GM12878 (cell line): ENCODE results near the gene SPACA1. TPM values are rescaled to one million over a fixed set of nuclear protein-coding genes. Genes with fewer than 3 reads are reported as not detected.

Experiments used
- ATAC-seq: fragments of 200-7000 bp; cut with Tn5 transposase; 3 replicates; pipeline ENCODE4 v1.9.1; 2020; ENCODE audit warnings: mild to moderate bottlenecking, moderate library complexity
- BruUV-seq: library from RNA; stranded (reverse); fragments of 400-500 nt; replicated peaks from 2 replicates; lab custom pipeline; 2021; lab: Mats Ljungman, UMichigan
- CTCF ChIA-PET: fragments of 300-600 bp; sonication (Branson Sonifier 250); formaldehyde crosslinking; extraction: SDS; loops from one replicate; lab custom pipeline; 2021; ENCODE audit warnings: inconsistent platforms; lab: Yijun Ruan, JAX
- POLR2A ChIA-PET: fragments of 350-600 bp; formaldehyde crosslinking; extraction: SDS; loops from one replicate; lab custom pipeline; 2021; ENCODE audit warnings: inconsistent platforms; lab: Charles Lee
- RAD21 ChIA-PET: fragments of 300-600 bp; sonication (Branson Sonifier 250); formaldehyde crosslinking; loops from one replicate; lab custom pipeline; 2023; ENCODE audit warnings: antibody characterized with exemption; ENCODE audit not compliant: unreplicated experiment; lab: Charles Lee
- SMC1A ChIA-PET: fragments of 300-600 bp; sonication (Branson Sonifier 250); formaldehyde crosslinking; loops from one replicate; lab custom pipeline; 2023; ENCODE audit not compliant: unreplicated experiment, uncharacterized antibody; lab: Charles Lee
- DNase-seq: peaks from one replicate; pipeline ENCODE4 v3.0.0-alpha.2; 2011; ENCODE audit warnings: low read depth, low spot score
- FAIRE-seq: peaks from 3 replicates; lab custom pipeline; 2011; peaks lifted over from hg19 to GRCh38; lab: Jason Lieb, UNC
- H2AFZ ChIP-seq: 2 replicates; pipeline ENCODE4 v1.6.0; 2011; ENCODE audit warnings: low read depth, low read length, control low read depth; ENCODE audit not compliant: control insufficient read depth
- H3K27ac ChIP-seq: 2 replicates; pipeline ENCODE4 v1.5.1; 2011; ENCODE audit warnings: control low read depth; ENCODE audit not compliant: control insufficient read depth, insufficient read depth
- H3K27me3 ChIP-seq, 2 experiments: replicated peaks in 1 of 2; 2 replicates each; pipeline versions ENCODE4 v1.6.0 to v1.6.1; 2011; ENCODE audit warnings: low read length in 1 of 2; ENCODE audit not compliant: control insufficient read depth in 2 of 2, insufficient read depth in 2 of 2
- H3K36me3 ChIP-seq, 2 experiments: 2 replicates each; pipeline ENCODE4 v1.5.1; 2011; ENCODE audit warnings: low read length in 1 of 2; ENCODE audit not compliant: control insufficient read depth in 2 of 2, insufficient read depth in 2 of 2
- H3K4me1 ChIP-seq: 2 replicates; pipeline ENCODE4 v1.6.1; 2011; ENCODE audit warnings: mild to moderate bottlenecking, low read length, moderate library complexity, mixed read lengths; ENCODE audit not compliant: control insufficient read depth, insufficient read depth
- H3K4me2 ChIP-seq: 2 replicates; pipeline ENCODE4 v1.6.0; 2011; ENCODE audit warnings: control low read depth; ENCODE audit not compliant: control insufficient read depth, insufficient read depth
- H3K4me3 ChIP-seq: fragments of 200-600 bp; sonication (generic); 2 replicates; pipeline ENCODE4 v1.5.1; 2016
- H3K79me2 ChIP-seq: 2 replicates; pipeline ENCODE4 v1.6.0; 2011; ENCODE audit warnings: low read length; ENCODE audit not compliant: control insufficient read depth, insufficient read depth
- H3K9ac ChIP-seq: 2 replicates; pipeline ENCODE4 v1.8.0; 2011; ENCODE audit warnings: low read length, control low read depth, mixed read lengths; ENCODE audit not compliant: control insufficient read depth, insufficient read depth
- H3K9me3 ChIP-seq: replicated peaks from 3 replicates; pipeline ENCODE4 v1.5.1; 2011; ENCODE audit warnings: mild to moderate bottlenecking, low read length; ENCODE audit not compliant: control insufficient read depth, insufficient read depth
- H4K20me1 ChIP-seq: 2 replicates; pipeline ENCODE4 v1.6.0; 2011; ENCODE audit not compliant: control insufficient read depth, insufficient read depth
- IRF4 ChIP-seq: IDR thresholded peaks from 2 replicates; pipeline ENCODE4 v1.6.1; 2011; ENCODE audit warnings: low read depth, low read length
- MXI1 ChIP-seq: fragments of 150-350 bp; IDR thresholded peaks from 2 replicates; pipeline ENCODE4 v1.6.1; 2011; ENCODE audit warnings: low read depth, mild to moderate bottlenecking, inconsistent platforms, low read length, improper control_type of control experiment
- NFYA ChIP-seq: IDR thresholded peaks from 2 replicates; pipeline ENCODE4 v1.6.1; 2011; ENCODE audit warnings: low read depth, mild to moderate bottlenecking, low read length, improper control_type of control experiment, borderline replicate concordance
- RCOR1 ChIP-seq: conservative IDR thresholded peaks from 2 replicates; pipeline ENCODE4 v1.6.1; 2012; ENCODE audit warnings: low read depth, low read length, improper control_type of control experiment
- SKIL ChIP-seq: fragments of 450-650 bp; IDR thresholded peaks from 2 replicates; pipeline ENCODE4 v1.6.1; 2017; ENCODE audit warnings: mild to moderate bottlenecking, low read depth, inconsistent platforms; ENCODE audit not compliant: poor library complexity, severe bottlenecking
- SUZ12 ChIP-seq: fragments of 200-600 bp; sonication (generic); IDR thresholded peaks from one replicate; pipeline ENCODE4 v1.6.1; 2018; ENCODE audit warnings: antibody characterized with exemption, mild to moderate bottlenecking; ENCODE audit not compliant: unreplicated experiment
- YBX1 ChIP-seq: fragments of 450-650 bp; IDR thresholded peaks from 2 replicates; pipeline ENCODE4 v1.6.1; 2016; ENCODE audit warnings: antibody characterized with exemption
- ZNF274 ChIP-seq: IDR thresholded peaks from one replicate; pipeline ENCODE4 v1.8.0; 2011; ENCODE audit not compliant: insufficient read length, insufficient read depth
- ZSCAN29 ChIP-seq: fragments of 450-650 bp; IDR thresholded peaks from 2 replicates; pipeline ENCODE4 v1.6.1; 2017; ENCODE audit warnings: mild to moderate bottlenecking, moderate library complexity
- ZZZ3 ChIP-seq: IDR thresholded peaks from 2 replicates; pipeline ENCODE4 v1.6.1; 2011; ENCODE audit warnings: low read depth; ENCODE audit not compliant: control insufficient read depth, insufficient read length
- WGBS: methylation state at CpG from one replicate; pipeline ENCODE4 v1.1.6; 2016; ENCODE audit warnings: low lambda C conversion rate; ENCODE audit not compliant: insufficient replicate concordance, insufficient coverage; ENCODE audit errors: missing lambda C conversion rate; 5-methylcytosine and 5-hydroxymethylcytosine counted together
- in situ Hi-C: fragments of 300-500 bp; cut with MboI; formaldehyde crosslinking; loops from 9 replicates; pipeline ENCODE4 v1.14.3; 2018; ENCODE audit warnings: mixed read lengths
- intact Hi-C: fragments of 100-400 bp; cut with micrococcal nuclease; formaldehyde crosslinking; loops from one replicate; pipeline ENCODE4 v1.14.2; 2022; ENCODE audit not compliant: unreplicated experiment
- polyA plus RNA-seq, 11 experiments: library from polyadenylated mRNA; depleted of rRNA in 4 of 11; unstranded in 6 of 11; stranded (reverse) in 5 of 11; fragments of >200 nt; fragmentation: Nextera tagmentation in 4 of 11; fragmentation: Illumina TruSeq in 1 of 11; extraction: Ambion mirVana in 4 of 11; extraction: Trizol in 1 of 11; gene quantifications; 1 replicate in 1 of 11; 2 replicates in 10 of 11; pipeline versions ENCODE4 v1.2.1 to v1.2.3, GENCODE V29; 2011 to 2016; ENCODE audit warnings: inconsistent platforms in 2 of 11, missing spikeins in 2 of 11, low read depth in 1 of 11
- total RNA-seq, 4 experiments: library from RNA; depleted of rRNA in 3 of 4; stranded (reverse); fragments of >200 nt in 3 of 4; fragmentation: Illumina TruSeq in 1 of 4; extraction: Trizol in 1 of 4; gene quantifications; 2 replicates each; pipeline versions ENCODE4 v1.2.1 to v1.2.3, GENCODE V29; 2013 to 2021

The SPACA1 gene
- total and polyA plus RNA-seq, 10 of the 15 experiments (the other 5 are each of a cell fraction or from before 2014, with no cell fraction given) = not detected

- FAIRE-seq = no peak
- H3K79me2 ChIP-seq = no peaks in the 10 kb centered on the region
- no peak overlapping the region for H2AFZ ChIP-seq
- ATAC-seq = no peak
- no peaks in the 10 kb centered on the region; the same call in 2 of the 3 replicates for H3K9me3 ChIP-seq
- TF ChIP-seq ZSCAN29 (no peak), MXI1 (no peak), IRF4 (no peak), SUZ12 (no peak), ZZZ3 (no peak), YBX1 (no peak), ZNF274 (no peak), RCOR1 (no peak), NFYA (no peak), SKIL (no peak)
- ChIA-PET RAD21 (no interaction called here), POLR2A (no interaction called here), SMC1A (no interaction called here), CTCF (no interaction called here)
- WGBS = 46% methylated on average over 4 of the region's 4 CpGs
- no TSS peak for BruUV-seq
- no peak for DNase-seq
- no peaks in the 10 kb centered on the region for H3K36me3 ChIP-seq
- intact Hi-C loops (no loop called here), in situ Hi-C loops (no loop called here)
- no peak overlapping the region for H3K4me3 ChIP-seq
- H3K27me3 ChIP-seq = 0 out of 4 replicates have a peak, but pooled peaks cover 0 to 2% of the 10 kb centered on the region in 2 experiments
- H3K4me1 ChIP-seq = no peaks in the 10 kb centered on the region
- no peak overlapping the region for H3K9ac ChIP-seq
- H3K4me2 ChIP-seq = no peak overlapping the region
- no peaks in the 10 kb centered on the region for H4K20me1 ChIP-seq
- no peak overlapping the region for H3K27ac ChIP-seq
Measured at GRCh38 chr6:88050140-88050818, 2.6 kb downstream of the SPACA1 start.
